CD4-positive, alpha-beta T cell (primary cell): ENCODE measurements around the gene CERS6. TPM values are rescaled to one million over a fixed set of nuclear protein-coding genes. Genes with fewer than 3 reads are reported as not detected.

Experiments used
- ATAC-seq: fragments of 200-7000 bp; cut with Tn5 transposase; one replicate; pipeline ENCODE4 v1.10.0; 2022; ENCODE audit warnings: mild to moderate bottlenecking; ENCODE audit not compliant: poor library complexity
- CTCF ChIA-PET: fragments of 350-600 bp; sonication (Branson Sonifier 250); formaldehyde crosslinking; loops from one replicate; lab custom pipeline; 2021; ENCODE audit warnings: antibody characterized with exemption, inconsistent platforms; lab: Charles Lee
- POLR2A ChIA-PET: fragments of 350-600 bp; sonication (Branson Sonifier 250); formaldehyde crosslinking; loops from one replicate; lab custom pipeline; 2021; ENCODE audit warnings: antibody characterized with exemption, inconsistent platforms; lab: Charles Lee
- DNase-seq, 14 experiments: peaks; one replicate each; pipeline ENCODE4 v3.0.0-alpha.2; 2013 to 2020; ENCODE audit warnings: mixed read lengths in 2 of 14
- H3K27ac ChIP-seq, 2 donors: one replicate each; pipeline versions ENCODE4 v1.5.1 to v1.7.0; 2013; ENCODE audit warnings: low read length in 2 of 2, low read depth in 1 of 2, mild to moderate bottlenecking in 1 of 2
- H3K27me3 ChIP-seq, 2 experiments: 1 replicate in 1 of 2; 2 replicates in 1 of 2; pipeline versions ENCODE4 v1.6.1 to v1.7.0; 2013; ENCODE audit warnings: low read length in 2 of 2, control low read depth in 1 of 2, mild to moderate bottlenecking in 1 of 2, moderate library complexity in 1 of 2; ENCODE audit not compliant: insufficient read depth in 2 of 2, control insufficient read depth in 1 of 2
- H3K36me3 ChIP-seq: one replicate; pipeline ENCODE4 v1.6.1; 2013; ENCODE audit warnings: low read length, control low read depth; ENCODE audit not compliant: insufficient read depth
- H3K4me1 ChIP-seq: one replicate; pipeline ENCODE4 v1.6.1; 2013; ENCODE audit warnings: low read length, control low read depth; ENCODE audit not compliant: insufficient read depth
- H3K4me3 ChIP-seq: one replicate; pipeline ENCODE4 v1.5.1; 2013; ENCODE audit warnings: mild to moderate bottlenecking, low read length, moderate library complexity
- H3K9me3 ChIP-seq, 2 experiments: 1 replicate in 1 of 2; 2 replicates in 1 of 2; pipeline versions ENCODE4 v1.6.1 to v1.7.0; 2013; ENCODE audit warnings: low read length in 2 of 2, mild to moderate bottlenecking in 2 of 2, control low read depth in 1 of 2, moderate library complexity in 1 of 2; ENCODE audit not compliant: control insufficient read depth in 1 of 2, insufficient read depth in 1 of 2
- H3K27ac Mint-ChIP-seq: one replicate; pipeline ENCODE4 v1.8.0; 2020; ENCODE audit warnings: mixed read lengths
- H3K27me3 Mint-ChIP-seq: one replicate; pipeline ENCODE4 v1.8.0; 2021; ENCODE audit warnings: mixed read lengths
- H3K36me3 Mint-ChIP-seq: one replicate; pipeline ENCODE4 v1.8.0; 2021; ENCODE audit warnings: low read depth, mixed read lengths
- H3K4me1 Mint-ChIP-seq: one replicate; pipeline ENCODE4 v1.8.0; 2021; ENCODE audit warnings: low read depth, mixed read lengths
- H3K4me3 Mint-ChIP-seq: one replicate; pipeline ENCODE4 v1.8.0; 2020; ENCODE audit warnings: mild to moderate bottlenecking, mixed read lengths
- H3K9me3 Mint-ChIP-seq: one replicate; pipeline ENCODE4 v1.8.0; 2020; ENCODE audit warnings: mixed read lengths
- intact Hi-C, 2 experiments: fragments of 100-400 bp; cut with DNase I in 1 of 2; cut with micrococcal nuclease in 1 of 2; formaldehyde crosslinking; loops; one replicate each; pipeline versions ENCODE4 v1.15.1 to v1.9.0; 2023 to 2025; cut with DNase I, micrococcal nuclease
- total RNA-seq, 174 experiments: library from RNA in 2 of 174; stranded (reverse) in 2 of 174; gene quantifications; one replicate each; pipeline ENCODE4 v1.2.3 and lab custom pipeline; 2021 to 2026
- TF ChIP-seq, protein P1 (sequence below): fragments of 200-600 bp; IDR thresholded peaks from one replicate; pipeline ENCODE4 v1.8.0; 2022; ENCODE audit warnings: antibody characterized with exemption, mild to moderate bottlenecking

The CERS6 gene
- total RNA-seq, 2 experiments from 2014 or later, result 16.9 to 17.9 TPM

DNA sequence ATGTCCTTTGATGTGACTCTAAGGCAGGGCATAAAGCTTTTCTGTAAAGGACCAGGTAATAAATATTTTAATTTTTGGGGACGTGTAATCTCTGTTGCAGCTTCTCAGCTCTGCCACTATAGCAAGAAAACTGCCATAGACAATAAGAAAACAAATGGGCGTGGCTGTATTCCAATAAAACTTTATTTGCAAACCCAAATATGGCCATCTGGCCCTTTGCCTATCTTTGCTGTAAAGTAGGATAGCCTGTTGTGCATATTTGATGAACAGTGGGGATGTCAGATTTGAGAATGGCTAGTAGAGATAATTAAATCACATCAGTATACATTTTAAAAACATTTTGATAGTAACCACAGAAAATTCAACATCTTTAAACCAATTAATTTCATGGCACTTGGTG, 250.7 kb downstream of the CERS6 start:
- Histone ChIP-seq H3K27me3 (no peaks in the 10 kb centered on the region), H3K36me3 (no peaks in the 10 kb centered on the region), H3K4me1 (no peaks in the 10 kb centered on the region), H3K27ac (no peak overlapping the region), H3K4me3 (no peak overlapping the region), H3K9me3 (no peaks in the 10 kb centered on the region)
- H3K9me3 Mint-ChIP-seq, result no peaks in the 10 kb centered on the region
- intact Hi-C loops, result loop anchor here (5.0 to 10.0 kb wide), 4 partner anchors 50 to 570 kb away; no protein-coding TSS in a partner anchor
- DNase-seq (no peak), ATAC-seq (no peak)
- peaks cover 5% of the 10 kb centered on the region for H3K36me3 Mint-ChIP-seq
- no peak overlapping the region for H3K27ac Mint-ChIP-seq
- ChIA-PET POLR2A (no interaction called here), CTCF (no interaction called here)
- H3K4me3 Mint-ChIP-seq, result no peak overlapping the region
- H3K4me1 Mint-ChIP-seq, result peaks cover 6% of the 10 kb centered on the region
- TF ChIP-seq, protein P1, sequence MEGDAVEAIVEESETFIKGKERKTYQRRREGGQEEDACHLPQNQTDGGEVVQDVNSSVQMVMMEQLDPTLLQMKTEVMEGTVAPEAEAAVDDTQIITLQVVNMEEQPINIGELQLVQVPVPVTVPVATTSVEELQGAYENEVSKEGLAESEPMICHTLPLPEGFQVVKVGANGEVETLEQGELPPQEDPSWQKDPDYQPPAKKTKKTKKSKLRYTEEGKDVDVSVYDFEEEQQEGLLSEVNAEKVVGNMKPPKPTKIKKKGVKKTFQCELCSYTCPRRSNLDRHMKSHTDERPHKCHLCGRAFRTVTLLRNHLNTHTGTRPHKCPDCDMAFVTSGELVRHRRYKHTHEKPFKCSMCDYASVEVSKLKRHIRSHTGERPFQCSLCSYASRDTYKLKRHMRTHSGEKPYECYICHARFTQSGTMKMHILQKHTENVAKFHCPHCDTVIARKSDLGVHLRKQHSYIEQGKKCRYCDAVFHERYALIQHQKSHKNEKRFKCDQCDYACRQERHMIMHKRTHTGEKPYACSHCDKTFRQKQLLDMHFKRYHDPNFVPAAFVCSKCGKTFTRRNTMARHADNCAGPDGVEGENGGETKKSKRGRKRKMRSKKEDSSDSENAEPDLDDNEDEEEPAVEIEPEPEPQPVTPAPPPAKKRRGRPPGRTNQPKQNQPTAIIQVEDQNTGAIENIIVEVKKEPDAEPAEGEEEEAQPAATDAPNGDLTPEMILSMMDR, result no peak
- no peaks in the 10 kb centered on the region for H3K27me3 Mint-ChIP-seq

DNA sequence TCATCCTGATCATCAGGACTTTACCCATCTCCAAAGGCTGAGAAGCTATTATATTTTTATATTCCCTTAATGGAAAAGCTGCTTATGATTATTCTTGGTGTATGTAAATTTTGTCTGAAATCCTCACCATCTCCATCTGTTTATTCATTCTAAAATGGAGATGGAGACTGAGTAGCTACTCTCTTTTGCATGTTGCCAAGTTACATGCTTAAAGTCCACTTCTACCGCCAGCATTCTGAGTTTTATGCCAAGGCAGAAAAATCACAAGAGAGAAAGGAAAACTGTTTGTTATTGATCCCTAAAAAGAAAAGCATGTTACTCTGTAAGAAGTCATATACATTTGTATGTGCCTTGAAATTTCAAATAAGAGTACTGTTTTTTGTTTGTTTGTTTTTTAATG, 252.0 kb downstream of the CERS6 start:
- ChIA-PET CTCF (no interaction called here), POLR2A (no interaction called here)
- H3K27ac ChIP-seq, result no peak overlapping the region
- H3K4me3 ChIP-seq, result no peak overlapping the region
- intact Hi-C loops, result loop anchor here (5.0 to 10.0 kb wide), 4 partner anchors 49 to 571 kb away; no protein-coding TSS in a partner anchor
- no peak overlapping the region for H3K4me3 Mint-ChIP-seq
- TF ChIP-seq, protein P1, result no peak
- H3K36me3 ChIP-seq, result no peaks in the 10 kb centered on the region
- peaks cover 10% of the 10 kb centered on the region for H3K4me1 Mint-ChIP-seq
- H3K27ac Mint-ChIP-seq, result no peak overlapping the region
- DNase-seq, result no peak
- ATAC-seq, result no peak
- no peaks in the 10 kb centered on the region for H3K4me1 ChIP-seq
- no peaks in the 10 kb centered on the region for H3K9me3 ChIP-seq
- H3K27me3 ChIP-seq, result no peaks in the 10 kb centered on the region
- H3K9me3 Mint-ChIP-seq, result no peaks in the 10 kb centered on the region
- peaks cover 5% of the 10 kb centered on the region for H3K36me3 Mint-ChIP-seq
- no peaks in the 10 kb centered on the region for H3K27me3 Mint-ChIP-seq

DNA sequence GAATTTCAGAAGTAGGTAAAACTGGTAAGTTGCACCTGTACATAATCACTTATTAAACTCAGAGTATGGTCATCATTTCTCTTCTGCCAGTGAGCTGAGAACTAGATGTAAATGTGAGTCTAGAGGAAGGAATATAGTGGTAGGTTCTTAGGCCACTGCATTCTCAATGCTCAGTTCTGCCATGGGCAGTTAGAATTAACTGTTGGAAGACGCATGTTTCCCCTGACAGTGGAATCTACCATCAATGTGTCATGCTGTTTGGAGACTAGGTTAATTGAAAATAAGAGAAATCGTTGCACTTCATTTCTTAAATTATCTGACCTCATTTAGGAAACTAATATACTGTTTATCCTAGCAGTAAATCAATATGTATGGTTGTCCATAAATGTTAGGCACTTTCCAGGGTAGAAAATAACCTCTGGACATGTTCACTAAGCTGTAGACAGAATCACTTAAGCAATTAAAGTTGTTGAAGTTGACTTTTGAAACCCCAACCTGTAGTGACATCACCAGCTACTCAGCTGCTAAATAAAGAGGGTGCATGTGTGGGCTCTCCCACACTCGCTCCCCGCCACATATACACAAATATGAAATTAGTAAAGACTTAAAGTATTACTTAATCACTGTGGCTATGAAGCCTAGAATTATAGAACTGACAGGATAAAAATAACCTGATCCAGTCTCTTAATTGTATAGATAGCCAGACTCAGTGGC, 254.8 kb downstream of the CERS6 start:
- H3K4me3 ChIP-seq, result no peak overlapping the region
- ChIA-PET POLR2A (no interaction called here), CTCF (no interaction called here)
- no peak overlapping the region for H3K4me3 Mint-ChIP-seq
- no peaks in the 10 kb centered on the region for H3K4me1 ChIP-seq
- H3K9me3 ChIP-seq, result no peaks in the 10 kb centered on the region
- H3K27me3 ChIP-seq, result no peaks in the 10 kb centered on the region
- H3K36me3 Mint-ChIP-seq, result no peaks in the 10 kb centered on the region
- ATAC-seq, result no peak
- H3K9me3 Mint-ChIP-seq, result no peaks in the 10 kb centered on the region
- peaks cover 6% of the 10 kb centered on the region for H3K4me1 Mint-ChIP-seq
- H3K27ac ChIP-seq, result no peak overlapping the region
- no peaks in the 10 kb centered on the region for H3K27me3 Mint-ChIP-seq
- H3K36me3 ChIP-seq, result peaks cover 2% of the 10 kb centered on the region
- no peak overlapping the region for H3K27ac Mint-ChIP-seq
- intact Hi-C loops, result no loop called here
- DNase-seq, result no peak
- TF ChIP-seq, protein P1, result no peak
